HPDE6-E6E7 (cell line): ENCODE data around the gene TOP2A.
"Not testable (repeated sequence)": the region's sequence is repeated elsewhere in the genome, so short reads cannot be mapped to it uniquely, and the experiment has no call there.

Experiments
- DNase-seq: peaks from one replicate; pipeline ENCODE4 v3.0.0; 2011; ENCODE audit warnings: missing footprints; ENCODE audit errors: extremely low spot score

TOP2A gene

GRCh38 chr17:40432864-40433528, 15.3 kb upstream of the TOP2A start:
- no peak for DNase-seq

DNA sequence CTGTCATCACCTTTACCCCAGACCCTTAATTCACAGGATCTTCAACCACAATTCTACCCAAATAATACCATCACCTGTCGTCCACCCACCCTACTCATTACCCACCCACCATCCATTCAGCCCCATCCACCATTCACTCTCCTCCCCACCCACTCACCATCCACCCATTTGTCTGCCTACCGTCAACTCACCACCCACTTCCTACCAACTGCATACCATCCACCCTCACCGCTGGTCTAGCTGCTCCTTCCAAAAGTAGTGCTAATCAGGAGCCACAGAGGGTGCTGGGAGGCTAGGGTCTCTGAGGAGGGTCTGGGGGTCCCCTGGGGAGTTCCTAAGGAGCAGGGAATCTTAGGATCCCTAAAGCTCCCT, 13.5 kb upstream of the TOP2A start:
- DNase-seq, result no peak

- no peak for DNase-seq
Measured at GRCh38 chr17:40430272-40431230, 12.9 kb upstream of the TOP2A start.

DNA sequence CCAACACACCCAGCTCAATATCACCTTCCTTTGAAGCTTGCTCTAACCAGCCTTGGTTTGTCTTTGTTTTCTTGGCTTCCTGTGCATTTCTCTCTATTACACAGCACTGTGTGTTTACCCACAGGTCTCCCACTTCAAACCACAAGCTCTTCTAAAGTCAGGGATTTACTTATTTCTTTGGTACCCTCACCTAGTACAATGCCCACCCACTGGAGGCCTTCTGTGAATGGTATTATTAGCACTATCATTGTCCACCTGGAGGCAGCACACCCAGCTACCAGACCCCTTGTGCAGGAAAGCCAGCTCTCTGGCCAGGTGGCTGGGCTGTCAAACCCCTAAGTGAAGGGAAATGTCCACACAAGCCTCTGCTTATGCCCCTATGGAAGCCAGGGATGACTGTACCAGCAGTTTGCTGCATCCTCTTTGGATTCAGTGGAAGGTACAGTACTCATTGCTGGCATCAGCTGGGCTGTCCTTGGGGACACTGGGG, 9.4 kb upstream of the TOP2A start:
- DNase-seq, result no peak

DNA sequence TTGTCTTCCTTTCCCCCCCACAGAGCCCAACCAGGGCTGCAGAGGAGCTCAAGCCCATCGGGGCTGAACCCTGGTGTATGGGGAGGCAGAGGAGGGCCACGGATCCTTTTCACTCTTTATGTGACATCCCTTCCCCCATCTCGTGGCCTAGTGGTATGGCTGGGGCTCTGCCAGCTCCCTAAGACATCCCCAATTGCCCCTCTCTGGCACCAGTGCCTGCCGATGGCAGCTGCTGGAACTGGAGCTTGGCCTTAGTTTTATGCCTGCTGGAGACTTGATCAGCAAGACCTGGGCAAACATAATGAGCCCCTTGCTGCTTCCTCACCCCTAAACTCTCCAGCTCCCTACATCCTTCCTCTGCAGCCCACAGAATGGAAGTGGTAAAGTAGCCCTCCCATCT, 8.0 kb upstream of the TOP2A start:
- no peak for DNase-seq

- DNase-seq, result no peak
Measured at GRCh38 chr17:40422990-40423633, 5.4 kb upstream of the TOP2A start.

DNA sequence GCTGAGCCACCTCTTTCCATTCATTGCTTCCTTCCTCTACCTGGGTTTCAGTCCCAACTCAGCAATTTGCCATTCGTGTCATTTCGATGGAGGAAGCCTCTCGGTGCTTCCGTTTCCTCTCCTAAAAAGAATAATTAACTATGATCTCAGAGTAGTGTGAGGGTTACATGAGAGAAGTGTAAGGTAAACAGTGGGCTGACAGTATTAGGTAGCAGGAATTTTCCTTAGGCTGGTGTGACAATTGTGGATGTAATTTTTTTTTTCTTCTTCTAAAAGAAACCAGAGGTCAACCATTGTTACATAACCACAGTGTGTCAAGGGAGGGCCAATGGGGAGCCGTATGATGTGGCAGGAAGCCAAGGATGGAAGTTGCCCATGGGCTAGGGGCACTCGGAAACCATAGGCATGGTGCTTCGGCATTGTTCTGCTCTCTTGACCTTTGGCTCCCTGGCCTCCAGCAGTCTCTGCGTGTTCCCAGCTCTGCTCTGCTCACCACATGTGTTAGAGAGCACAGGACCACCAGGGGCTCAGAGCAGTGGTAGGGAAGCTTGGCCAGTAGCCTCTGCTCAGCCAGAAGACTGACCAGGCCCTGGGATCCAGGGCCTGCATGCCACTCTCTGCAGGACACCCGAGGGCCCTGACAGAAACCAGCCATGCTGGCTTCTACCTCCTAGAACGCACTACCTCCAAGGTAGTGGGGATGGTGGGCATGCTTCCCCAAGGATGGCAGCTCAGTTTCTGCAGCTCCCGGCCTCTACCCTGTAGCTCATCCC, 2.0 kb upstream of the TOP2A start:
- DNase-seq, result no peak

DNA sequence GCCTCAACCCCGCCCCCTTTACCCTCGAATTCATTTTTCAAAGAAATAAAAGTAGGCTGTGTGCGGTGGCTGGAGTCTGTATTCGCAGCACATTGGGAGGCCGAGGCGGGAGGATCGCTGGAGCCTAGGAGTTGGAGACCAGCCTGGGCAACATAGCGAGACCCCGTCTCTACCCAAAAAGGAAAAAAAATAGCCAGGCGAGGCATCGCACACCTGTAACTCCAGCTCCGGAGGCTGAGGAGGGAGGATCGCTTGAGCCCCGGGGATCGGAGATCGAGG, 671 bp upstream of the TOP2A start:
- DNase-seq, result no peak

- peak; percentile 21 for DNase-seq
Measured at GRCh38 chr17:40417258-40417608, 463 bp downstream of the TOP2A start.

GRCh38 chr17:40416671-40417070, 1.0 kb downstream of the TOP2A start:
- no peak for DNase-seq

DNA sequence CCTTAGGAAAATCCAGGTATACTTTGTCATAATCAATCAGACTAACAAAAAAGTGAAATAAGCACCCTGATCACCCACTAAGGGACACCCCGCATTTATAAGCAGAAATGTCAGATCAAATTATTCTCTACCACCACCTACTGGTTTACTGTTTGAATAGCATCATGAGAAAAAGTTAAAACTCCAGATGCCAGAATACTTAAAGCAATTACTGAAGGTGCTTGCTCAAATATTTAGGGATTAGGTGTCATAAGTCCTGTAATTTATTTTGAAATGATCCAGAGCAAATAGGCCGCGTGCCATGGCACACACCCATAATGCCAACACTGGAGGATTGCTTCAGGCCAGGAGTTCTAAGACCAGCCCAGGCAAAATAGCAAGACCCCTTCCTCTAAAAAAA, 2.3 kb downstream of the TOP2A start:
- peak; percentile 26 for DNase-seq

DNA sequence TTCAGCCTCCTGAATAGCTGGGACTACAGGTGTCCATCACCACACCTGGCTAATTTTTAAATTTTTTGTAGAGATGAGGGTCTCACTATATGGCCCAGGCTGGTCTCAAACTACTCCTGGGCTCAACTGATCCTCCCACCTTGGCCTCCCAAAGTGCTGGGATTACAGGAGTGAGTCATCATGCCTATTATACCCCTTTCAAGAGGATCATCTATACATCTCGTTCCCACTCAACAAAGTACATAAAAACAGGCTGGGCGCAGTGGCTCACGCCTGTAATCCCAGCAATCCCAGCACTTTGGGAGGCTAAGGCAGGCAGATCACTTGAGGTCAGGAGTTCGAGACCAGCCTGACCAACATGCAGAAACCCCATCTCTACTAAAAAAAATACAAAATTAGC, 3.4 kb downstream of the TOP2A start:
- not testable (repeated sequence) for DNase-seq

- no peak for DNase-seq
Measured at GRCh38 chr17:40412880-40413279, 4.8 kb downstream of the TOP2A start.

DNA sequence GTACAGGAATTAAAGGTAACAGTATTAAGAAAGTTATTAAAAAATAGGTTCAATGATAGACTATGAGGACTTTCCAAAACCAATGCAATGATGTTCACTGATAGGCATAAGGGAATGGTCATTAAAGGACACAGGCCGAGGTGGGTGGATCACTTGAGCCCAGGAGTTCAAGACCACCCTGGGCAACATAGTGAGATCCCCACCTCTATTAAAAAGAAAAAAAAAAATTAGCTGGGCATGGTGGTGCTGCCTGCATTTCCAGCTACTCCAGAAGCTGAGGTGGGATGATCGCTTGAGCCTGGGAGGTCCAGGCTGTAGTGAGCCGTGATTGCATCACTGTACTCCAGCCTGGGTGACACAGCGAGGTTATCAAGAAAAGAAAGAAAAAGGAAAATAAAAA, 5.9 kb downstream of the TOP2A start:
- no peak for DNase-seq

DNA sequence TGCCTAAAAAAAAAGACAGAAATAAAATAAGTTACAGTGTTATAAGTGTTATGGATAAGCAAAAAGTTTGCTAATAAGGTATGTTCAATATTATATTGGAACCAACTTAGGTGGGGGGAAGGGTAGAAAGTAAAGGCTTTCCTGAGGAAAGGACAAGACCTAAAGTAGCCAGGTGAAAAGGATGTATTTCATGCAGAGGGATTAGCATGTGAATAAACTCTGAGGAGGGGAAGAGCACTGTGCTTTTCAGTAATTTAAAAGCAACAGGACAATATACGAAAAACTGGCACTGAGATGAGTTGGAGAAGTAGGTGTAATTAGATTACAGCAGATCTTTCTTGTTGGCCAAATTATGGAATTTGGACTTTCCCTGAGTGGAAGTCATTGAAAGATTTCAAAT, 7.6 kb downstream of the TOP2A start:
- DNase-seq, result no peak

DNA sequence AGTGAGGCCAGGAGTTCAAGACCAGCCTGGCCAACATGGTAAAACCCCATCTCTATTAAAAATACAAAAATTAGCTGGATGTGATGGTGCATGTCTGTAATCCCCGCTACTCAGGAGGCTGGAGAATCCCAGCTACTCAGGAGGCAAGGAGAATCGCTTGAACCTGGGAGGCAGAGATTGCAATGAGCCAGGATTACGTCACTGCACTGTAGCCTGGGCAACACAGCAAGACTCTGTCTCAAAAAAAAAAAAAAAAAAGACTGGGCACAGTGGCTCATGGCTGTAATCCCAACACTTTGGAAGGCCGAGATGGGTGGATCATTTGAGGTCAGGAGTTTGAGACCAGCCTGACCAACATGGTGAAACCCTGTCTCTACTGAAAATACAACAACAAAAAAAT, 8.2 kb downstream of the TOP2A start:
- not testable (repeated sequence) for DNase-seq

DNA sequence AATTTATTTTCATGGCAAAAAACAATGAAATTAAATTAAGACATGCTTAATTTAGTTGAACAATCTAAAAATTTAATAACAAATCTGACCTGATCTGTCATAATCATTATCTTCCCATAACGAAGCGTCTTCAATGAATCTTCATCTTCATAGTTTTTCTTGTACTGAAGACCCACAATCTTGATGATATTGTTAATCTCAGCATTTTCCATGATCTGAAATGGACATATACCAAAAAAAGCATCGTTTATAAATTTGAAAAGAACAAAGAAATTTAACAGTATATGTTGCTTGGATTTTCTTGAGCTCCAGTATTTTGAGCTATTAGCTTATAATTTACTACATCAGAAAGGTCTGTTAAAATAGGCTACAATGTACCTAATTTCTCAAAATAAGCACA, 10.2 kb downstream of the TOP2A start:
- DNase-seq, result no peak

DNA sequence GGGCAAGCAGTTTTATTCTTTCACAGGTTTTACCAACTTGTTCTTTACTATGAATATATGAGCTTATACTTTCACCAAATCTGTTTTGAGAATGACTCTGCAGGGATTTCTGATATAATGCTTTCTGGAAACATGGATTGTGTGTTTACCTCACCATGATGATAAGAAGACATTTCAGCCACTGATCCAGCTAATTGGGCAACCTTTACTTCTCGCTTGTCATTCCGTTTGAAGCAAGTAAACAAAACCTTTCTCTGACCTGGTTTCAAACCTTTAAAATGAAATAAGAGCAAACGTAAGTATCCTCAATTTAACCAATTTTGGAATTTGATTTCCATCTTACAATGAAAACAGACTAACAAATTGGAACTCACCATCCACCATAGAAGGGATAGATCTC, 13.7 kb downstream of the TOP2A start:
- no peak for DNase-seq

DNA sequence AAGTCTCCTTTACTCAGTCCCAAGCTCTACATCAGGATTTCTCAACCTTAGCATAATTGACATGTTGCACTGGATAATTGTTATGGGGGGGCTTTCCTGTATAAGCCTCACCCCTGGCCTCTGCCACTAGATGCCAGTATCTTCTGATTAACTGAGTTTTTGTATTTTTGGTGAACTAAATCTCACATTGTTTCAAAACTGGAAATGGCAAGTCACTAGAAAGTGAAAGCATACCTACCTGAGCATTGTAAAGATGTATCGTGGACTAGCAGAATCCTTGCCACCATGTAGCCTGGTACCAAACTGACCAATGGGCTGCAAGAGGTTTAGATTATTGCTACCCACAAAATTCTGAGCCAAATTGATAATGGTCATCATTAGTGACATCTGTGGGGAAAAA, 15.0 kb downstream of the TOP2A start:
- DNase-seq, result no peak

DNA sequence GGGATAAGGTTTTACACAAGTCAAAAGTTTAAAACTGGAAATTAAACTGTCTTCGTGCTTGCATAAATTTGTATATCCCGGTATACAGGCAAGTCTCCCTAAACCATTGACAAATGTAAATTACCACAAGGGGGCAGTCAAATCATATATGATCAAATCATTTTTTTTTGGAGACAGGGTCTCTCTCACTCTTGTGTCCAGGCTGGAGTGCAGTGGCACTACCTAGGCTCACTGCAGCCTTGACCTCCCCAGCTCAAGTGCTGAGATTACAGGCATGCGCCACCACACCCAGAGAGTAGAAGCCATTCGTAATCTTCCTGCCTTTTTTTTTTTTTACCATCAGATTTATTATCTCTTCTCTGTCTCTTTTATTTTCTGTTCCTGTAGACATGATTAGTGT, 18.5 kb downstream of the TOP2A start:
- DNase-seq, result no peak

GRCh38 chr17:40386555-40386954, 31.1 kb downstream of the TOP2A start:
- not testable (repeated sequence) for DNase-seq

GRCh38 chr17:40382251-40382650, 35.4 kb downstream of the TOP2A start:
- DNase-seq, result no peak
